WERI-Rb-1 (cell line): ENCODE measurements around the gene DNAJA2.

Experiments used
- DNase-seq: peaks from one replicate; pipeline ENCODE4 v3.0.0-alpha.2; 2020
- H3K27ac ChIP-seq: fragments of 250-450 bp; sonication (Bioruptor Pico); 2 replicates; pipeline ENCODE4 v1.5.1; 2020; ENCODE audit warnings: mild to moderate bottlenecking, moderate library complexity
- H3K27me3 ChIP-seq: fragments of 250-450 bp; sonication (Bioruptor Pico); 2 replicates; pipeline ENCODE4 v1.5.1; 2021; ENCODE audit warnings: mild to moderate bottlenecking, low read depth, moderate library complexity; ENCODE audit not compliant: insufficient read depth, severe bottlenecking
- H3K36me3 ChIP-seq: fragments of 250-450 bp; sonication (Bioruptor Pico); 2 replicates; pipeline ENCODE4 v1.5.1; 2020; ENCODE audit warnings: mild to moderate bottlenecking, moderate library complexity
- H3K4me3 ChIP-seq: 2 replicates; pipeline ENCODE4 v1.5.1; 2011; ENCODE audit warnings: low read depth, mild to moderate bottlenecking, control low read depth, low read length
- H3K9me3 ChIP-seq: fragments of 250-450 bp; sonication (Bioruptor Pico); 2 replicates; pipeline ENCODE4 v1.5.1; 2021; ENCODE audit warnings: mild to moderate bottlenecking, moderate library complexity; ENCODE audit not compliant: severe bottlenecking
- CTCF ChIP-seq: IDR thresholded peaks from 2 replicates; pipeline ENCODE4 v1.5.1; 2011; ENCODE audit warnings: low read depth, mild to moderate bottlenecking, control low read depth, inconsistent platforms, low read length

The DNAJA2 gene

GRCh38 chr16:46908540-46909372, 64.7 kb downstream of the DNAJA2 start:
- peak; percentile 51 for TF ChIP-seq CTCF
- peaks cover 41% of the 10 kb centered on the region for H3K36me3 ChIP-seq
- H3K4me3 ChIP-seq = no peak overlapping the region
- peak; percentile 63 for DNase-seq
- H3K27ac ChIP-seq = no peak overlapping the region
- H3K9me3 ChIP-seq = no peaks in the 10 kb centered on the region
- H3K27me3 ChIP-seq = no peaks in the 10 kb centered on the region

GRCh38 chr16:46907061-46907774, 66.3 kb downstream of the DNAJA2 start:
- Histone ChIP-seq H3K36me3 (peaks cover 35% of the 10 kb centered on the region), H3K4me3 (no peak overlapping the region), H3K27ac (no peak overlapping the region), H3K27me3 (no peaks in the 10 kb centered on the region), H3K9me3 (no peaks in the 10 kb centered on the region)
- DNase-seq = no peak
- TF ChIP-seq CTCF = no peak

- H3K36me3 ChIP-seq = peaks cover 28% of the 10 kb centered on the region
These were observed 67.0 kb downstream of the DNAJA2 start for GRCh38 chr16:46906360-46907060.

More at GRCh38 chr16:46906360-46907060, 67.0 kb downstream of the DNAJA2 start:
- Histone ChIP-seq H3K9me3 (no peaks in the 10 kb centered on the region), H3K27ac (no peak overlapping the region), H3K27me3 (no peaks in the 10 kb centered on the region), H3K4me3 (no peak overlapping the region)
- TF ChIP-seq CTCF = no peak
- DNase-seq = no peak
